CD8-positive, alpha-beta memory T cell (primary cell): ENCODE results near the gene CDK6. TPM values are rescaled to one million over a fixed set of nuclear protein-coding genes. Genes with fewer than 3 reads are reported as not detected.

Experiments used
- CTCF ChIA-PET: fragments of 350-600 bp; sonication (Branson Sonifier 250); formaldehyde crosslinking; loops from one replicate; lab custom pipeline; 2021; ENCODE audit warnings: antibody characterized with exemption; lab: Charles Lee
- POLR2A ChIA-PET: fragments of 350-600 bp; sonication (Branson Sonifier 250); formaldehyde crosslinking; loops from one replicate; lab custom pipeline; 2021; ENCODE audit warnings: antibody characterized with exemption; lab: Charles Lee
- DNase-seq, 5 donors: peaks; one replicate each; pipeline versions ENCODE4 v3.0.0 to v3.0.0-alpha.2; 2020 to 2022; ENCODE audit warnings: mixed read lengths in 1 of 5
- H3K27ac ChIP-seq: one replicate; pipeline ENCODE4 v1.7.0; 2013; ENCODE audit warnings: low read depth, mild to moderate bottlenecking, low read length, moderate library complexity
- H3K27me3 ChIP-seq: 2 replicates; pipeline ENCODE4 v1.7.0; 2013; ENCODE audit warnings: low read length, mild to moderate bottlenecking; ENCODE audit not compliant: insufficient read depth, poor library complexity, severe bottlenecking
- H3K36me3 ChIP-seq: 2 replicates; pipeline ENCODE4 v1.7.0; 2013; ENCODE audit warnings: mild to moderate bottlenecking, low read length, moderate library complexity; ENCODE audit not compliant: insufficient read depth
- H3K4me1 ChIP-seq: 2 replicates; pipeline ENCODE4 v1.7.0; 2013; ENCODE audit warnings: mild to moderate bottlenecking, low read length, moderate library complexity; ENCODE audit not compliant: insufficient read depth
- H3K4me3 ChIP-seq: 2 replicates; pipeline ENCODE4 v1.7.0; 2013; ENCODE audit warnings: mild to moderate bottlenecking, low read length
- H3K9me3 ChIP-seq: 2 replicates; pipeline ENCODE4 v1.7.0; 2013; ENCODE audit warnings: mild to moderate bottlenecking, low read length
- H3K27ac Mint-ChIP-seq, 8 donors: one replicate each; pipeline ENCODE4 v1.8.0; 2020 to 2021; ENCODE audit warnings: mixed read lengths in 8 of 8, mild to moderate bottlenecking in 6 of 8, inconsistent platforms in 3 of 8, moderate library complexity in 3 of 8
- H3K27me3 Mint-ChIP-seq, 2 donors: one replicate each; pipeline ENCODE4 v1.8.0; 2020 to 2021; ENCODE audit warnings: mixed read lengths in 2 of 2, mild to moderate bottlenecking in 1 of 2, moderate library complexity in 1 of 2
- H3K36me3 Mint-ChIP-seq, 3 donors: one replicate each; pipeline ENCODE4 v1.8.0; 2020 to 2021; ENCODE audit warnings: mixed read lengths in 3 of 3, inconsistent platforms in 1 of 3, mild to moderate bottlenecking in 1 of 3
- H3K4me1 Mint-ChIP-seq, 3 donors: one replicate each; pipeline ENCODE4 v1.8.0; 2020 to 2021; ENCODE audit warnings: mixed read lengths in 3 of 3, inconsistent platforms in 1 of 3, mild to moderate bottlenecking in 1 of 3
- H3K4me3 Mint-ChIP-seq, 7 donors: one replicate each; pipeline ENCODE4 v1.8.0; 2020 to 2021; ENCODE audit warnings: mixed read lengths in 7 of 7, mild to moderate bottlenecking in 6 of 7, moderate library complexity in 4 of 7, inconsistent platforms in 2 of 7
- H3K9me3 Mint-ChIP-seq, 5 donors: one replicate each; pipeline ENCODE4 v1.8.0; 2020 to 2022; ENCODE audit warnings: mixed read lengths in 5 of 5, mild to moderate bottlenecking in 3 of 5, moderate library complexity in 2 of 5, inconsistent platforms in 1 of 5
- polyA plus RNA-seq: library from polyadenylated mRNA; unstranded; fragments of 300-500 nt; fragmentation: Illumina TruSeq; gene quantifications from one replicate; pipeline ENCODE4 v1.2.3, GENCODE V29; 2021
- total RNA-seq, 2 experiments: library from RNA; stranded (reverse); gene quantifications; one replicate each; pipeline ENCODE4 v1.2.3, GENCODE V29; 2021

Gene CDK6
- total and polyA plus RNA-seq, 3 experiments from 2014 or later: 20.7 to 235 (median 231) TPM

DNA sequence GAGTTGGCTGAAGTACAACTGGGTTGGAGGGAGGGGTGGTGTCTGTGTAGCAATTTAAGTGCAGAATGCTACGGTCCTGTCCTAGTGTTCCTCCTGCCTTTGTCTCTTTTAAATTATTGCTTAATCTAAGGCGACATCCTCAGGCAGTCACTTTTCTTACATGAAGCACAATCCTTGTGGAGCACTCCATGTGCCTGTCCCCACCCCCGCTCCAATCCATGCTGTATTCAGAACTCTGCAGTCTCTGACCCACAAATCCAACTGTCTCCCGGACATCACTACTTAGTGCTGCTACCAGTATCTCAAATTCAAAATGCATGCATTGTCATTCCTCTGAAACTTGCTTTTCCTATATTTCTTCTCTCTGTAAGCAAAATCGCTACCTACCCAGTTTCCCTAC is 154.7 kb downstream of the CDK6 start:
- no peaks in the 10 kb centered on the region for H3K36me3 ChIP-seq
- no peaks in the 10 kb centered on the region for H3K9me3 ChIP-seq
- Mint-ChIP-seq H3K27ac (peak overlapping the region in 5 of 8 donors; percentile 2 to 86 (median 67)), H3K9me3 (no peaks in the 10 kb centered on the region), H3K4me3 (no peak overlapping the region), H3K4me1 (peaks cover 61 to 77% (median 73%) of the 10 kb centered on the region in 3 donors), H3K27me3 (no peaks in the 10 kb centered on the region), H3K36me3 (peaks cover 0 to 3% (median 2%) of the 10 kb centered on the region in 3 donors)
- ChIA-PET CTCF (interaction anchor here (1.8 kb wide), 1 partner anchor 151 kb away, joined by 7 read pairs; no protein-coding TSS in a partner anchor), POLR2A (no interaction called here)
- H3K4me1 ChIP-seq: peaks cover 68% of the 10 kb centered on the region
- no peaks in the 10 kb centered on the region for H3K27me3 ChIP-seq
- H3K27ac ChIP-seq: no peak overlapping the region
- H3K4me3 ChIP-seq: no peak overlapping the region
- DNase-seq: no peak

DNA sequence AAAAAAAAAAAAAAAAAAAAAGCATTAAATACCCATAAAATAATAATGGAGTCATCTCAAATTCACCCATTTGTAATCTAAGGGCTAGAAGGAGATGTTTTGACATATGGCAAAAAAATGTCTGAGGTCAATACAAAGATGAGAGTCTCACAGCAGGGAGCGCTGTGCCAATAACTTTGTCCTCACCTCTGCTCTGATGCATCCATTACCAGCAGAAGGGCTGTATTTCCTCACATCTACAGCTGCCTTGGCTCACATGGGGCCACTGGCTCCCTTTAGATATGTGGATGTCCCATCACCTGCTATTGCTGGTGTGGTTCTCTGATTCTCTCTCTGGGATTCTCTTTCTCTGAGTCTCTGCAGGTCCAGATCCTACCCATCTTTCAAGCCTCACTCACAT is 155.9 kb downstream of the CDK6 start:
- ChIA-PET POLR2A (no interaction called here), CTCF (interaction anchor here (1.8 kb wide), 1 partner anchor 153 kb away, joined by 7 read pairs; no protein-coding TSS in a partner anchor)
- Mint-ChIP-seq H3K27ac (no peak overlapping the region), H3K27me3 (no peaks in the 10 kb centered on the region), H3K9me3 (no peaks in the 10 kb centered on the region), H3K4me3 (no peak overlapping the region), H3K4me1 (peaks cover 50 to 65% (median 61%) of the 10 kb centered on the region in 3 donors), H3K36me3 (peaks cover 0 to 3% (median 2%) of the 10 kb centered on the region in 3 donors)
- DNase-seq: no peak
- H3K4me1 ChIP-seq: peaks cover 61% of the 10 kb centered on the region
- no peaks in the 10 kb centered on the region for H3K27me3 ChIP-seq
- no peak overlapping the region for H3K27ac ChIP-seq
- no peaks in the 10 kb centered on the region for H3K9me3 ChIP-seq
- H3K4me3 ChIP-seq: no peak overlapping the region
- no peaks in the 10 kb centered on the region for H3K36me3 ChIP-seq

DNA sequence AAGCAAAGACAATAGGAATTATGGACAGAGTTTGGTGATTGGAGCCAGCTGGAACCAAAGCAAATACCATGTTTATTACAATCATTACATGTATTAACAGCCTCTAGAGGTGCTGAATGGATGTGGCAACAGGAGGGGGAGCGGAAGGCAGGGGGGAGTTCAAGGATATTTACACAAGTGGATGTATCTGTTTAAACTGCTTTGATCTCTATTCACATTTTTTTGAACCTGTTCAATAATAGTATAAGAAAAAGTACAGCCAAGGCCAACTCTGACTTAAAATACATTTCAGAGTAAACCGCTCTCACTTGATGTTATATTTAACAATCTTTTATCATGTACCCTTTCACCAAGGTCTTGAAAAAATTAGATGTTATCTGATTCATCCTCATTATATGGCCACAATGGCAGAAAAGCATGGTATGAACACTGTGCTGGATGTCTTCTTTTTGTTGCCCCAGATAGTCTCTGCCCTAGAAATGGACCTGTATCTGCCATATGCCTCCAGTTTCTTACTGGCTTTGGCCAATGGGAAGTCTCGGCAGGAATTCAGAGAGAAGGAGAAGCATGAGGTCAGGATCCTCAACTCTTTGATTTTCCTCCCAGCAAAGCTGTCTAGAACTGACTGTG is 158.0 kb downstream of the CDK6 start:
- DNase-seq: no peak
- Mint-ChIP-seq H3K36me3 (peaks cover 0 to 7% (median 6%) of the 10 kb centered on the region in 3 donors), H3K27ac (no peak overlapping the region), H3K27me3 (no peaks in the 10 kb centered on the region), H3K4me3 (no peak overlapping the region), H3K4me1 (peaks cover 31 to 50% (median 46%) of the 10 kb centered on the region in 3 donors), H3K9me3 (no peaks in the 10 kb centered on the region)
- CTCF ChIA-PET: no interaction called here
- H3K27ac ChIP-seq: no peak overlapping the region
- H3K4me1 ChIP-seq: peaks cover 41% of the 10 kb centered on the region
- H3K9me3 ChIP-seq: no peaks in the 10 kb centered on the region
- H3K36me3 ChIP-seq: no peaks in the 10 kb centered on the region
- POLR2A ChIA-PET: no interaction called here
- no peaks in the 10 kb centered on the region for H3K27me3 ChIP-seq
- no peak overlapping the region for H3K4me3 ChIP-seq

DNA sequence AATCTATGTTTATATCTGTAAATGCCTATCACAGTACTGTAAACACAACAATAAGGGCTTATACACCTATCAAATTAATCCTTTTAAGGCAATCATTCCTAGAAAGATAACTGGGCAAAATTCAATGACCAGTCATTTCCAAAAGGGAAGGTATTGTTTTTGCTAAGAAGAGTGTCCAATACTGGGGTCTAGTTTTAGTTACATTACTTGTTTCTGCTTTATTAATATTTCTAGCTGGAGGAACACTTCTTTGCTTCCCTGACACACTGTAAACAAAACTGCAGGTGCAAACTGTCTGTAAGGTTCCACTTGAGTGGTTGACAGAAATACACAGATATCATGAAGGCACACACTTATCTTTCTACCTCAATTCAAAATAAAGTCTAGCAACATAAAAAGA is 162.0 kb downstream of the CDK6 start:
- no peaks in the 10 kb centered on the region for H3K9me3 ChIP-seq
- H3K4me1 ChIP-seq: peaks cover 9% of the 10 kb centered on the region
- Mint-ChIP-seq H3K27me3 (no peaks in the 10 kb centered on the region), H3K9me3 (no peaks in the 10 kb centered on the region), H3K36me3 (peaks cover 11 to 22% (median 15%) of the 10 kb centered on the region in 3 donors), H3K4me3 (no peak overlapping the region), H3K27ac (no peak overlapping the region), H3K4me1 (peaks cover 16 to 35% (median 26%) of the 10 kb centered on the region in 3 donors)
- no peak overlapping the region for H3K27ac ChIP-seq
- CTCF ChIA-PET: interaction anchor here (0.7 kb wide), 1 partner anchor 87 kb away, joined by 3 read pairs; no protein-coding TSS in a partner anchor
- no peak overlapping the region for H3K4me3 ChIP-seq
- no peaks in the 10 kb centered on the region for H3K27me3 ChIP-seq
- peaks cover 5% of the 10 kb centered on the region for H3K36me3 ChIP-seq
- POLR2A ChIA-PET: no interaction called here
- no peak for DNase-seq

DNA sequence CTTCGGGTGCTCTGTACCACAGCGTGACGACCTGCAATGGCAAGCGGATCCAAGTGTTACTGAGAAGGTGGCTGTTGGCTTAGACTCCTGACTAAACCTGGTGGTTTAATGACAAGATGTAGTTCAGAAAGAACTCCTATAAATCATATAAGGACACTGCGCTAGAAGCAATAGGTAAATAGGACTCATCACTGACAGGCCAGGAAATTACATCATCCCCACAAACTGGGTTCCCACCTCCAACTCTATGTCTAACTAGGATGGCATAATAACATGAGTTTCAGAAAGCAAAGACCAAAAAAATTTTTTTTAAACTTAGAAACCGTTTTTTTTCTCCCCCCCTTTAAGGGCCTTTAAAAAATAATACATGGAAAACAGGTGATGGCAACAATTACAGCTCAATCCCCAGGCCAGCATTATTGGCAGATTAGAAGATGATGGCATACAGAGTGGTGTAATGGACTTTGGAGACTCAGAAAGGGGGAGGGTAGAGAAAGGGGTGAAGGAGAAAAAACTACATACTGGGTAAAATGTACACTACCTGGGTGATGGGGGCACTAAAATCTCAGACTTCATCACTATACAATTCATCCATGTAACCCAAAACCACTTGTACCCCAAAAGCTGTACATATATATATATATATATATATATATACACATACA is 164.7 kb downstream of the CDK6 start:
- no peaks in the 10 kb centered on the region for H3K27me3 Mint-ChIP-seq
- peaks cover 11 to 32% (median 13%) of the 10 kb centered on the region in 3 donors for H3K36me3 Mint-ChIP-seq
- no peaks in the 10 kb centered on the region for H3K9me3 Mint-ChIP-seq
- H3K9me3 ChIP-seq: no peaks in the 10 kb centered on the region
- peaks cover 5% of the 10 kb centered on the region for H3K36me3 ChIP-seq
- no peaks in the 10 kb centered on the region for H3K4me1 ChIP-seq
- no peak for DNase-seq
- CTCF ChIA-PET: no interaction called here
- POLR2A ChIA-PET: no interaction called here
- no peak overlapping the region for H3K4me3 Mint-ChIP-seq
- H3K4me1 Mint-ChIP-seq: peaks cover 9 to 22% (median 17%) of the 10 kb centered on the region in 3 donors
- H3K4me3 ChIP-seq: no peak overlapping the region
- no peaks in the 10 kb centered on the region for H3K27me3 ChIP-seq
- peak overlapping the region in 1 of 8 donors; percentile 61 for H3K27ac Mint-ChIP-seq
- no peak overlapping the region for H3K27ac ChIP-seq

DNA sequence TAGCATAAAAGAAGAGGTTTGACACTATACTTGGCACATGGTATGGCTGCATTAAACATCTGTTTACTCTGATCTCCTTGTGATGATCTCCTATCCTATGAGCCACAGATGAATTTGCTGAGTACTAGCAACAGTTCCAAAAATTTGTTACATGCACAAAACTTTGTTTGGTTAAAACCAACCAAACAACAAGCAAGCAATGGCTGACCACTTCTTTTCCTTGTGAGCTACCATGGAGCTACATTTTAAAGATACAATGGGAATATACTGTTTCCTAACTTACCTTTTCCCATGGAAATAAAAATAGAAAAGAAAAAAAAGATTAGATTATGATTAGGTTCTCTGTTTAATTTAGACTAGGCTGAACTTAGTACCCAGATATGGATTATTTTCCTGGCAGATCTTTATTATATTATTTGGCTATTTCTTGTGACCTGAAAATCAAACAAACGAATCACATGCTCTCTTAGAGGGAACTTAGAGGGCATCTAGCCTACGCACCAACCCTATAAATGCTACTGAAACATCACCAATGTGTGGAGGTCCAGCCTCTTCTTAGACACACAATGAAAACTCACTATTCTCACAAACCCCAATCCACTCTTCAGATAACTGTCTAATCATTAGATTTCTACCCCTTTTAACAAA is 166.0 kb downstream of the CDK6 start:
- Histone ChIP-seq H3K4me1 (no peaks in the 10 kb centered on the region), H3K27ac (no peak overlapping the region), H3K9me3 (no peaks in the 10 kb centered on the region), H3K36me3 (peaks cover 5% of the 10 kb centered on the region), H3K4me3 (no peak overlapping the region), H3K27me3 (no peaks in the 10 kb centered on the region)
- no peak for DNase-seq
- CTCF ChIA-PET: no interaction called here
- peaks cover 14 to 28% (median 26%) of the 10 kb centered on the region in 3 donors for H3K4me1 Mint-ChIP-seq
- no peaks in the 10 kb centered on the region for H3K27me3 Mint-ChIP-seq
- peaks cover 13 to 34% (median 15%) of the 10 kb centered on the region in 3 donors for H3K36me3 Mint-ChIP-seq
- POLR2A ChIA-PET: no interaction called here
- no peak overlapping the region for H3K4me3 Mint-ChIP-seq
- peak overlapping the region in 2 of 8 donors; percentile 35 to 58 for H3K27ac Mint-ChIP-seq
- H3K9me3 Mint-ChIP-seq: no peaks in the 10 kb centered on the region

DNA sequence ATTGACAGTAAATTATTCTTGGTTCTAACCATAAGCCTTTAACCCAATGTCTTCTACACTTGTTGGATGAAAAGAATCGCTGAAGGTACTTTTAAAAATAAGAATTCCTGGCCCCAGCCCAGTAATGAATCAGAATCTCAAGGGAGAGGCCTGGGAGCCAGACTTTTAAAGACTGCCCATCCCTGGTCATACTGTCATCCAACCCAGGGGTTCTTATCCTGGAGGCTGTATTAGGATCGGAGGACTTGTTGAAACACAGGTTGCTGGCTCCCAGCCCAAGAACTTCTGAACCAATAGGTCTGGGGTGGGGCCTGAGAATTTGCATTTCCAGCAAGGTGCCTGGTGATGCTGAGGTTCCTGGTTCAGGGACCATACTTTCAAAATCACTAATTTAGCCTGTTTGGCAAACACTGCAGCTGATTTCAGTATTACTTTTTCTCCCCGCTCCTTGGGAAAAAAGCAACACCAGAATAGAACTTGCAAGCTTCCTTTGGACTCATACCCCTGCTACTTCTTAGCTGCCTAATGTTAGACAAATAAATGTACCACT is 166.7 kb downstream of the CDK6 start:
- no peaks in the 10 kb centered on the region for H3K27me3 Mint-ChIP-seq
- H3K27ac Mint-ChIP-seq: no peak overlapping the region
- DNase-seq: no peak
- Histone ChIP-seq H3K9me3 (no peaks in the 10 kb centered on the region), H3K4me1 (no peaks in the 10 kb centered on the region), H3K4me3 (no peak overlapping the region), H3K27me3 (no peaks in the 10 kb centered on the region), H3K27ac (no peak overlapping the region), H3K36me3 (peaks cover 5% of the 10 kb centered on the region)
- CTCF ChIA-PET: no interaction called here
- H3K4me1 Mint-ChIP-seq: peaks cover 15 to 33% (median 33%) of the 10 kb centered on the region in 3 donors
- H3K4me3 Mint-ChIP-seq: no peak overlapping the region
- H3K9me3 Mint-ChIP-seq: no peaks in the 10 kb centered on the region
- POLR2A ChIA-PET: no interaction called here
- peaks cover 13 to 34% (median 15%) of the 10 kb centered on the region in 3 donors for H3K36me3 Mint-ChIP-seq
